ENCODE measurements around the gene CCDC148. TPM values are rescaled to one million over a fixed set of nuclear protein-coding genes. Genes with fewer than 3 reads are reported as not detected.
"Not testable (repeated sequence)": the region's sequence is repeated elsewhere in the genome, so short reads cannot be mapped to it uniquely, and the experiment has no call there.

CCDC148 gene
- total RNA-seq, 1 donor from 2014 or later: 0.52 TPM

DNA sequence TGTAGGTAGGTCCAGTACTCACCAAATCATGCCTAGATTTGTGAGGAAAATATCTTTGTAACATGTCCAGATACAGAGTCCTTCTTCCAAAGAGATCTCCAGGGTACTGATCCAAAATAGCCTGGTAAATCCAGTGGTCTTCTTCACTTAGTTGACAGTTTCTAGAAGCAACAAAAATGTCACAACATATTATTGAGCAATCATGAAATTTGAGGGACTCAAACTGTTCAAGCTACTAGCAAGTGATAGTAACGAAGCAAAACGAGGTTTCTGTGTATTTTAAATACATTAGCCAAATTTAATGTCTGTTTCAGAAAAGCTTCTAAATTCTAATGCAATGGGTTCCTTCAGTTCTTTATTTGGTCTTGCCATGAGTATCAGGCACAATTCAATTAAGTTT, 142.8 kb downstream of the CCDC148 start:
- no peak overlapping the region for H3K9ac ChIP-seq (ENCODE audit: low read depth in 1 of 3, low read length in 3 of 3)
- H3K4me3 ChIP-seq (ENCODE audit: low read length in 3 of 3): no peak overlapping the region
- no peaks in the 10 kb centered on the region for H3K36me3 ChIP-seq (ENCODE audit: control insufficient read depth in 3 of 3, insufficient read depth in 3 of 3, low read length in 3 of 3)
- H3K4me1 ChIP-seq (ENCODE audit: control insufficient read depth in 3 of 3, insufficient read depth in 3 of 3, low read length in 3 of 3): no peaks in the 10 kb centered on the region
- no peaks in the 10 kb centered on the region for H3K9me3 ChIP-seq (ENCODE audit: control insufficient read depth in 3 of 3, low read length in 3 of 3)
- H3K27me3 ChIP-seq (ENCODE audit: control insufficient read depth in 3 of 3, insufficient read depth in 3 of 3, low read length in 3 of 3): no peaks in the 10 kb centered on the region
- no peak overlapping the region for H3K27ac ChIP-seq (ENCODE audit: low read depth, low read length)

- Histone ChIP-seq H3K27me3 (ENCODE audit: control insufficient read depth in 3 of 3, insufficient read depth in 3 of 3, low read length in 3 of 3) (no peaks in the 10 kb centered on the region), H3K9ac (ENCODE audit: low read depth in 1 of 3, low read length in 3 of 3) (no peak overlapping the region), H3K4me1 (ENCODE audit: control insufficient read depth in 3 of 3, insufficient read depth in 3 of 3, low read length in 3 of 3) (no peaks in the 10 kb centered on the region), H3K9me3 (ENCODE audit: control insufficient read depth in 3 of 3, low read length in 3 of 3) (no peaks in the 10 kb centered on the region), H3K27ac (ENCODE audit: low read depth, low read length) (no peak overlapping the region), H3K36me3 (ENCODE audit: control insufficient read depth in 3 of 3, insufficient read depth in 3 of 3, low read length in 3 of 3) (no peaks in the 10 kb centered on the region), H3K4me3 (ENCODE audit: low read length in 3 of 3) (no peak overlapping the region)
Observed at GRCh38 chr2:158312981-158313380, 143.6 kb downstream of the CCDC148 start.

- H3K9me3 ChIP-seq (ENCODE audit: control insufficient read depth in 3 of 3, low read length in 3 of 3): not testable (repeated sequence)
Observed at GRCh38 chr2:158310407-158310806, 146.1 kb downstream of the CCDC148 start.

DNA sequence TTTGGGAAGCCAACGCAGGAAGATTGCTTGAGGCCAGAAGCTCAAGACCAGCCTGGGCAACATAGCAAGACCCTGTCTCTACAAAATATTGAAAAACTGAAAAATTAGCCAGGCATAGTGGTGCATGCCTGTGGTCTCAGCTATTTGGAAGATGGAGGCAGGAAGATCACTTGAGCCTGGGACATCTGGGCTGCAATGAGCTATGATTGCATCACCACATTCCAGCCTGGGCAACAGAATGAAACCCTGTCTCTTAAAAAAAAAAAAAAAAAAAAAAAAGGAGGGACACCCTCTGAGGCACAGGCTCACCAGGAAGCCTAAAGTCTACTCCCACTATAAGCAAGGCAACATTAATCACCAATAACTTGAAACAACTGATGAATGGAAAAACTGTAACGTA, 151.1 kb downstream of the CCDC148 start:
- no peaks in the 10 kb centered on the region for H3K9me3 ChIP-seq (ENCODE audit: control insufficient read depth in 3 of 3, low read length in 3 of 3)
- no peaks in the 10 kb centered on the region for H3K27me3 ChIP-seq (ENCODE audit: control insufficient read depth in 3 of 3, insufficient read depth in 3 of 3, low read length in 3 of 3)
- no peaks in the 10 kb centered on the region for H3K4me1 ChIP-seq (ENCODE audit: control insufficient read depth in 3 of 3, insufficient read depth in 3 of 3, low read length in 3 of 3)
- H3K4me3 ChIP-seq (ENCODE audit: low read length in 3 of 3): no peak overlapping the region
- H3K9ac ChIP-seq (ENCODE audit: low read depth in 1 of 3, low read length in 3 of 3): no peak overlapping the region
- H3K27ac ChIP-seq (ENCODE audit: low read depth, low read length): no peak overlapping the region
- H3K36me3 ChIP-seq (ENCODE audit: control insufficient read depth in 3 of 3, insufficient read depth in 3 of 3, low read length in 3 of 3): no peaks in the 10 kb centered on the region

More at GRCh38 chr2:158310407-158310806, 146.1 kb downstream of the CCDC148 start:
- H3K9ac ChIP-seq (ENCODE audit: low read depth in 1 of 3, low read length in 3 of 3); H3K36me3 ChIP-seq (ENCODE audit: control insufficient read depth in 3 of 3, insufficient read depth in 3 of 3, low read length in 3 of 3); H3K27ac ChIP-seq (ENCODE audit: low read depth, low read length); H3K4me1 ChIP-seq (ENCODE audit: control insufficient read depth in 3 of 3, insufficient read depth in 3 of 3, low read length in 3 of 3); H3K4me3 ChIP-seq (ENCODE audit: low read length in 3 of 3); H3K27me3 ChIP-seq (ENCODE audit: control insufficient read depth in 3 of 3, insufficient read depth in 3 of 3, low read length in 3 of 3): not testable (repeated sequence)

DNA sequence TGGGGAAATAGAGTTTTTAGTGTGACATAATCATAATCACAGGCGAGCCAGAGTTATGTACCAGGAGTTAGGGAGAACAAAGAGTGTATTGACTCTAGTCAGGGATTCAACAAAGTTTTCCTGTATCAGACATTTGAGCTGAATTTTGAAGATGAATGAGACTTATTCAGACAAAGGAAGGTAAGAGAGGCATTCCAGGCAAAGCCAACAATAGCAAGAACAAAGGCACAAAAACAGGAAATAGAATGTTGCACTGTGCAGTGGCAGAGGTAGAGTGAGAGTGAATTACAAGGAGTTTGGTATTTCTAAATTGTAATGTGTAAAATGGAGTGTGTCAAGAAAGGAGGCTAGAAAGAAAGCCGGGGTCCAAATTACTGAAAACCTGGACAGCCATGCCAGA, 156.2 kb downstream of the CCDC148 start:
- no peaks in the 10 kb centered on the region for H3K9me3 ChIP-seq (ENCODE audit: control insufficient read depth in 3 of 3, low read length in 3 of 3)
- no peak overlapping the region for H3K27ac ChIP-seq (ENCODE audit: low read depth, low read length)
- H3K36me3 ChIP-seq (ENCODE audit: control insufficient read depth in 3 of 3, insufficient read depth in 3 of 3, low read length in 3 of 3): no peaks in the 10 kb centered on the region
- no peaks in the 10 kb centered on the region for H3K4me1 ChIP-seq (ENCODE audit: control insufficient read depth in 3 of 3, insufficient read depth in 3 of 3, low read length in 3 of 3)
- H3K4me3 ChIP-seq (ENCODE audit: low read length in 3 of 3): no peak overlapping the region
- H3K27me3 ChIP-seq (ENCODE audit: control insufficient read depth in 3 of 3, insufficient read depth in 3 of 3, low read length in 3 of 3): no peaks in the 10 kb centered on the region
- H3K9ac ChIP-seq (ENCODE audit: low read depth in 1 of 3, low read length in 3 of 3): no peak overlapping the region

- Histone ChIP-seq H3K9ac (ENCODE audit: low read depth in 1 of 3, low read length in 3 of 3) (no peak overlapping the region), H3K36me3 (ENCODE audit: control insufficient read depth in 3 of 3, insufficient read depth in 3 of 3, low read length in 3 of 3) (no peaks in the 10 kb centered on the region), H3K9me3 (ENCODE audit: control insufficient read depth in 3 of 3, low read length in 3 of 3) (no peaks in the 10 kb centered on the region), H3K4me1 (ENCODE audit: control insufficient read depth in 3 of 3, insufficient read depth in 3 of 3, low read length in 3 of 3) (no peaks in the 10 kb centered on the region), H3K27me3 (ENCODE audit: control insufficient read depth in 3 of 3, insufficient read depth in 3 of 3, low read length in 3 of 3) (no peaks in the 10 kb centered on the region), H3K4me3 (ENCODE audit: low read length in 3 of 3) (no peak overlapping the region), H3K27ac (ENCODE audit: low read depth, low read length) (no peak overlapping the region)
Observed at GRCh38 chr2:158297606-158298005, 158.9 kb downstream of the CCDC148 start.

DNA sequence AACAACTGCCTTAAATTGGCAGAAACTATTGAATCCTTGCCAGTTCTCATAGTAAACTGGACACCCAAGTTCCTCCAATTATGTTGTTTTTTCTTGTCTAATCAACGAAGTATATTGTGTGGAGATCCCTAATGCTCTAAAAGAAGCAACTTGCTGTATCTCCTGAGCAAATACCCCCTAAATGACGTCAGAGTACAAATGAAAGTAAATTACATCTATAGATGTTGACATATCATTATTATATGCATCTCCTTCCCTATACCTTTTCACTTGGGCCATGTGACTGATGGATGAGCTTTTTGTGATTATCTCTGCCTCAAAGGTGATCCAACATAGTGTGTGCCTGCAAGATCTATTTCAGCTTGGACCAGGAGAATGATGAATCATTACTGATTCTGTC, 159.4 kb downstream of the CCDC148 start:
- Histone ChIP-seq H3K4me3 (ENCODE audit: low read length in 3 of 3) (no peak overlapping the region), H3K27me3 (ENCODE audit: control insufficient read depth in 3 of 3, insufficient read depth in 3 of 3, low read length in 3 of 3) (no peaks in the 10 kb centered on the region), H3K27ac (ENCODE audit: low read depth, low read length) (no peak overlapping the region), H3K36me3 (ENCODE audit: control insufficient read depth in 3 of 3, insufficient read depth in 3 of 3, low read length in 3 of 3) (no peaks in the 10 kb centered on the region), H3K4me1 (ENCODE audit: control insufficient read depth in 3 of 3, insufficient read depth in 3 of 3, low read length in 3 of 3) (no peaks in the 10 kb centered on the region), H3K9ac (ENCODE audit: low read depth in 1 of 3, low read length in 3 of 3) (no peak overlapping the region), H3K9me3 (ENCODE audit: control insufficient read depth in 3 of 3, low read length in 3 of 3) (no peaks in the 10 kb centered on the region)

- Histone ChIP-seq H3K4me1 (ENCODE audit: control insufficient read depth in 3 of 3, insufficient read depth in 3 of 3, low read length in 3 of 3) (no peaks in the 10 kb centered on the region), H3K27ac (ENCODE audit: low read depth, low read length) (no peak overlapping the region), H3K4me3 (ENCODE audit: low read length in 3 of 3) (no peak overlapping the region), H3K9me3 (ENCODE audit: control insufficient read depth in 3 of 3, low read length in 3 of 3) (no peaks in the 10 kb centered on the region), H3K36me3 (ENCODE audit: control insufficient read depth in 3 of 3, insufficient read depth in 3 of 3, low read length in 3 of 3) (no peaks in the 10 kb centered on the region), H3K9ac (ENCODE audit: low read depth in 1 of 3, low read length in 3 of 3) (no peak overlapping the region), H3K27me3 (ENCODE audit: control insufficient read depth in 3 of 3, insufficient read depth in 3 of 3, low read length in 3 of 3) (no peaks in the 10 kb centered on the region)
Observed at GRCh38 chr2:158293722-158294121, 162.8 kb downstream of the CCDC148 start.

DNA sequence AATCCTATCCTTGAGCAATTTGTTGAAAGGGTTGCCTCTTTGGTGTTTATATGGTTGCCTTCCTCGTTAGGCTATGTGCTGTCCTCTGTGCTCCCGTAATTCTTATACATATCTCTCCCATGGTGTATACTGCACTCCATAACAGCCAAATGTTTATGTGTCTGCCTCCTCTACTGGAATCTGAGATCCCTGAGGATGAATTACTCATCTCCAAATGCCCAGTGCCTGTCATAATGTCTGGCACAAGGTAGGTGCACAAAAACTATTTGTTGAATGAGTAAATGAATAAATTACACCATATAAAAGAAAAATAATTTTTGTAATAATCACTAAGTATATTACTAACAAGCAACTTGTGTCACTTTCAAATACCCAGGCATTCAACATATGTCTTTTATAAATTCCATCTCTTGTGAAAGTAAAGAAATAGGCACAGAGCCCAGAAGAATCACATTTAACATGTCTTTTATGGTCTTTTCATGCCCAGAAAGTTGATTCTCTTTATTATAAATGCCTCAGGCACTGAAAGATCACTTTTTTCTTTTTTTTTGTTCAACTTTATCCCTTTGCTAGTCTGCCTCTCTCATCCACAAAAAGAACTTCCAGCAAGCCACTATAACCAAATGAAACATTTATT, 164.9 kb downstream of the CCDC148 start:
- no peak overlapping the region for H3K9ac ChIP-seq (ENCODE audit: low read depth in 1 of 3, low read length in 3 of 3)
- no peak overlapping the region for H3K27ac ChIP-seq (ENCODE audit: low read depth, low read length)
- no peaks in the 10 kb centered on the region for H3K9me3 ChIP-seq (ENCODE audit: control insufficient read depth in 3 of 3, low read length in 3 of 3)
- no peaks in the 10 kb centered on the region for H3K27me3 ChIP-seq (ENCODE audit: control insufficient read depth in 3 of 3, insufficient read depth in 3 of 3, low read length in 3 of 3)
- no peak overlapping the region for H3K4me3 ChIP-seq (ENCODE audit: low read length in 3 of 3)
- H3K4me1 ChIP-seq (ENCODE audit: control insufficient read depth in 3 of 3, insufficient read depth in 3 of 3, low read length in 3 of 3): no peaks in the 10 kb centered on the region
- H3K36me3 ChIP-seq (ENCODE audit: control insufficient read depth in 3 of 3, insufficient read depth in 3 of 3, low read length in 3 of 3): no peaks in the 10 kb centered on the region

GRCh38 chr2:158290225-158290624, 166.3 kb downstream of the CCDC148 start:
- H3K9ac ChIP-seq (ENCODE audit: low read depth in 1 of 3, low read length in 3 of 3): no peak overlapping the region
- H3K4me1 ChIP-seq (ENCODE audit: control insufficient read depth in 3 of 3, insufficient read depth in 3 of 3, low read length in 3 of 3): no peaks in the 10 kb centered on the region
- H3K36me3 ChIP-seq (ENCODE audit: control insufficient read depth in 3 of 3, insufficient read depth in 3 of 3, low read length in 3 of 3): no peaks in the 10 kb centered on the region
- no peaks in the 10 kb centered on the region for H3K9me3 ChIP-seq (ENCODE audit: control insufficient read depth in 3 of 3, low read length in 3 of 3)
- H3K4me3 ChIP-seq (ENCODE audit: low read length in 3 of 3): no peak overlapping the region
- H3K27me3 ChIP-seq (ENCODE audit: control insufficient read depth in 3 of 3, insufficient read depth in 3 of 3, low read length in 3 of 3): no peaks in the 10 kb centered on the region
- no peak overlapping the region for H3K27ac ChIP-seq (ENCODE audit: low read depth, low read length)
